ENCODE data around the gene ACP2.

Gene ACP2

GRCh38 chr11:47233989-47234668 lies 14.5 kb downstream of the ACP2 start:
- POLR2A ChIA-PET = interaction anchor here (0.8 to 6.8 kb wide), 6 partner anchors 8 to 57 kb away, joined by 3 to 61 read pairs (median 4); partner anchors contain the start of genes ACP2 and ARFGAP2
- H3K36me3 ChIP-seq (ENCODE audit: control insufficient read depth in 2 of 2, insufficient read depth in 1 of 2, low read length in 2 of 2) = peaks cover 18 to 90% of the 10 kb centered on the region in 2 experiments
- no peaks in the 10 kb centered on the region for H3K4me1 ChIP-seq (ENCODE audit: control insufficient read depth, insufficient read depth, low read length)
- H3K27ac ChIP-seq (ENCODE audit: extremely low read depth, low read depth, low read length) = no peak overlapping the region
- no peaks in the 10 kb centered on the region for H3K9me3 ChIP-seq (ENCODE audit: control insufficient read depth, insufficient read depth, low read depth, low read length)
- CTCF ChIA-PET = interaction anchor here (0.7 to 1.4 kb wide), 5 partner anchors 26 to 120 kb away, joined by 3 to 5 read pairs (median 3); no protein-coding TSS in a partner anchor
- TF ChIP-seq ZNF555 (tag by site-specific recombination; conservative IDR thresholded peaks at IDR 0.05) = no peak
- TF ChIP-seq FEZF1 (tag by site-specific recombination; IDR thresholded peaks at IDR 0.05) = no peak
- TF ChIP-seq ZSCAN5A (tag by site-specific recombination; IDR thresholded peaks at IDR 0.05) = no peak
- no peak for TF ChIP-seq ZNF510 (tag by site-specific recombination; IDR thresholded peaks at IDR 0.05; ENCODE audit: insufficient replicate concordance)
- TF ChIP-seq BCL6B (tag by site-specific recombination; IDR thresholded peaks at IDR 0.05) = no peak
- no peak for TF ChIP-seq ZNF133 (tag by site-specific recombination; IDR thresholded peaks at IDR 0.05)
- TF ChIP-seq ZSCAN23 (tag by site-specific recombination; IDR thresholded peaks at IDR 0.05) = no peak
- no peak for TF ChIP-seq ZNF311 (tag by site-specific recombination; IDR thresholded peaks at IDR 0.05; ENCODE audit: borderline replicate concordance)
- TF ChIP-seq ZNF211 (tag by site-specific recombination; IDR thresholded peaks at IDR 0.05; ENCODE audit: low read depth) = no peak
- TF ChIP-seq ZBTB21 (tag by site-specific recombination; IDR thresholded peaks at IDR 0.05) = no peak
- no peak overlapping the region for H3K4me3 ChIP-seq (ENCODE audit: low read depth, low read length)

GRCh38 chr11:47233051-47233450 lies 15.6 kb downstream of the ACP2 start:
- peaks cover 25 to 91% of the 10 kb centered on the region in 2 experiments for H3K36me3 ChIP-seq (ENCODE audit: control insufficient read depth in 2 of 2, insufficient read depth in 1 of 2, low read length in 2 of 2)
- H3K9me3 ChIP-seq (ENCODE audit: control insufficient read depth, insufficient read depth, low read depth, low read length) = no peaks in the 10 kb centered on the region
- no peak overlapping the region for H3K4me3 ChIP-seq (ENCODE audit: low read depth, low read length)
- POLR2A ChIA-PET = interaction anchor here (0.7 to 6.8 kb wide), 5 partner anchors 9 to 19 kb away, joined by 3 to 61 read pairs (median 5); partner anchors contain the start of gene ACP2
- no peak overlapping the region for H3K27ac ChIP-seq (ENCODE audit: extremely low read depth, low read depth, low read length)
- CTCF ChIA-PET = interaction anchor here (0.6 to 1.0 kb wide), 4 partner anchors 12 to 122 kb away, joined by 3 to 4 read pairs (median 4); partner anchors contain the start of gene DDB2
- no peaks in the 10 kb centered on the region for H3K4me1 ChIP-seq (ENCODE audit: control insufficient read depth, insufficient read depth, low read length)
- TF ChIP-seq ZNF530 (tag by site-specific recombination; IDR thresholded peaks at IDR 0.05; ENCODE audit: low read depth) (no peak), ZNF629 (tag by site-specific recombination; IDR thresholded peaks at IDR 0.05) (no peak), ZNF777 (tag by site-specific recombination; IDR thresholded peaks at IDR 0.05; ENCODE audit: borderline replicate concordance) (no peak), MZF1 (tag by site-specific recombination; IDR thresholded peaks at IDR 0.05; ENCODE audit: borderline replicate concordance) (no peak), GLI4 (tag by site-specific recombination; IDR thresholded peaks at IDR 0.05) (no peak), CTCF (tag by site-specific recombination; IDR thresholded peaks at IDR 0.05) (no peak), ZNF580 (tag by site-specific recombination; IDR thresholded peaks at IDR 0.05) (no peak), ZNF398 (tag by site-specific recombination; IDR thresholded peaks at IDR 0.05) (no peak), ZNF692 (tag by site-specific recombination; IDR thresholded peaks at IDR 0.05) (no peak), ZNF223 (tag by site-specific recombination; IDR thresholded peaks at IDR 0.05) (no peak), ZNF510 (tag by site-specific recombination; IDR thresholded peaks at IDR 0.05; ENCODE audit: insufficient replicate concordance) (no peak), ZBTB7A (tag by site-specific recombination; IDR thresholded peaks at IDR 0.05; ENCODE audit: low read depth) (no peak), ZBTB48 (tag by site-specific recombination; IDR thresholded peaks at IDR 0.05) (no peak), ZNF660 (tag by site-specific recombination; IDR thresholded peaks at IDR 0.05) (no peak)
